Fibroblast of lung (primary cell): ENCODE results near the gene LDLRAD3.

Experiments
- CTCF ChIP-seq, 2 donors: IDR thresholded peaks in 1 of 2; conservative IDR thresholded peaks in 1 of 2; 1 replicate in 1 of 2; 2 replicates in 1 of 2; pipeline ENCODE4 v1.5.1; 2011 to 2012; ENCODE audit warnings: low read length in 2 of 2, control low read depth in 1 of 2, inconsistent platforms in 1 of 2, low read depth in 1 of 2, mild to moderate bottlenecking in 1 of 2
- EZH2 ChIP-seq: IDR thresholded peaks from 2 replicates; pipeline ENCODE4 v1.5.1; 2012; ENCODE audit warnings: low read length, control low read depth, mild to moderate bottlenecking; ENCODE audit errors: missing control alignments

DNA sequence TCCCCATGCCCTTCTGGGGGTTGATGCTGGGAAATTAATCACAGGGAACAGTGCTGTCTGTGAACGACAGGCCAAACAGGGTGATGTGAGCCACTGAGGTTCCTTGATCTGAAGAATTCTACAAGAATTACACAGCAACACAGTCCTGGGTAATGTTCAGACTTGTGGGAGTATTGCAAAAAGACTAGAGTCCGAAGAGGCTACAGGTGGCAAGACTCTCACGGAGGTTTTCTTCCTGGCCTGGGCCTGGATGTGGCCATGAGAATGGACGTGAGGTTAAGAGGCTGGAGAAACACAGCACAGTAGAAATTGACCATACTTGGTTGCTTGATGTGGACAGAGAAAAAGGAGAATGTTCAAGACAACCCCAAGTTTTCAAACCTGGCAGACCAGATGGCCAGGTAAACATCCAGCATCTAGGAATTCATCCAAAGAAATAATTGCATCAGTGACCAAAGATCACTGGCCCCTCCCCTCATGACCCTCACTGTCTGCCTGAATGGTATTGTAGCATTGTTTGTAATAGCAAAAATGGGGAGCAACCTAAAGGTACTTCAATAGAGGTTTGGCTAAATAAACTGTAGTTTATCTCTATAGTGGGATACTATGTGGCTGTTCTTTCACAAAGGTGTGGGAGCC, 274.5 kb downstream of the LDLRAD3 start:
- no peak for TF ChIP-seq CTCF (conservative IDR thresholded peaks at IDR 0.05 in 1 of 2, IDR thresholded peaks at IDR 0.05 in 1 of 2; ENCODE audit: low read depth in 1 of 2, low read length in 2 of 2)
- TF ChIP-seq EZH2 = no peak
